D721Med (cell line): ENCODE results near the gene NUDT10.

Source experiments
- DNase-seq: peaks from one replicate; pipeline ENCODE4 v3.0.0; 2011; ENCODE audit warnings: low spot score; ENCODE audit not compliant: insufficient read length
- FAIRE-seq: peaks from 2 replicates; lab custom pipeline; 2011; peaks lifted over from hg19 to GRCh38; lab: Jason Lieb, UNC
- TF ChIP-seq, protein P1 (sequence below): IDR thresholded peaks from 2 replicates; pipeline ENCODE4 v1.5.1; 2012; ENCODE audit warnings: mild to moderate bottlenecking, control low read depth; ENCODE audit not compliant: insufficient read depth; ENCODE audit errors: missing control alignments

Gene NUDT10

DNA sequence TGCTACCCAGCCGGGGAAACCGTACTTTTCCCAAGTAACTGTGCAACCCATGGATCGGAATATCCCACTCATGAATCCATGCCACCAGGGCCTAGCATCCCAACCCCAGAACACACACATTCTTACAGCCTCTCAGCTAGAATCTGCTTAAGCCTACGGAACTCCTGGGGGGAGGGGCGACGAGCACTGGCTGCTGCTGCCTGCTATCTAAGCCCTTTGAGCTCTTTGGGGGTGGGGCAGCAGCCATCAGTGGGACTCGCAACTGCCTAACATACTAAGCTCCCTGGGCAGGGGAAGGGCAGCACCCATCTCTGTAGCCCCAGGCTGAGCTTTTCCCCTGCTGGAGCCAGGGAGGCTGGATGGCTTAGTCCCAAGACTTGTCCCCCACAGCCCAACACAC is 28.6 kb downstream of the NUDT10 start:
- no peak for FAIRE-seq
- DNase-seq, result no peak
- TF ChIP-seq, protein P1, sequence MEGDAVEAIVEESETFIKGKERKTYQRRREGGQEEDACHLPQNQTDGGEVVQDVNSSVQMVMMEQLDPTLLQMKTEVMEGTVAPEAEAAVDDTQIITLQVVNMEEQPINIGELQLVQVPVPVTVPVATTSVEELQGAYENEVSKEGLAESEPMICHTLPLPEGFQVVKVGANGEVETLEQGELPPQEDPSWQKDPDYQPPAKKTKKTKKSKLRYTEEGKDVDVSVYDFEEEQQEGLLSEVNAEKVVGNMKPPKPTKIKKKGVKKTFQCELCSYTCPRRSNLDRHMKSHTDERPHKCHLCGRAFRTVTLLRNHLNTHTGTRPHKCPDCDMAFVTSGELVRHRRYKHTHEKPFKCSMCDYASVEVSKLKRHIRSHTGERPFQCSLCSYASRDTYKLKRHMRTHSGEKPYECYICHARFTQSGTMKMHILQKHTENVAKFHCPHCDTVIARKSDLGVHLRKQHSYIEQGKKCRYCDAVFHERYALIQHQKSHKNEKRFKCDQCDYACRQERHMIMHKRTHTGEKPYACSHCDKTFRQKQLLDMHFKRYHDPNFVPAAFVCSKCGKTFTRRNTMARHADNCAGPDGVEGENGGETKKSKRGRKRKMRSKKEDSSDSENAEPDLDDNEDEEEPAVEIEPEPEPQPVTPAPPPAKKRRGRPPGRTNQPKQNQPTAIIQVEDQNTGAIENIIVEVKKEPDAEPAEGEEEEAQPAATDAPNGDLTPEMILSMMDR, result no peak

DNA sequence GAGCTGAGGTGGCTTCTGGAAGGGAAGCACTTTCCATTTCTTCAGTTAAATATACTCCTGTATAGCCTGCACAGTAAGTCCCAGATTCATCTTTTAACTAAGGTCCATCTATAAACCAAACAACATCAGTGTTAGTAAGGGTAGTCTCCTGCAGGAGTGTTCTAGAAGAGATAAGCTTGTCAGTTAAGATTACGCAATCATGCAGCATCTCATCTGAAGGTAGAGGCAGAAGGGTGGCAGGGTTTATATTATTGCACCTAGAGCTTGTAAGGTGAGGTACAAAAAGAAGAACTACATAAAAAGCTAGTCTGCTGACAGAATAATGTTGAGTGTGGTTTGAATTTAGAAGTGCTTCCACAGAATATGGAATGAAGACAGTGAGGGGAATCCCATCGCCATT is 44.0 kb downstream of the NUDT10 start:
- TF ChIP-seq, protein P1, result no peak
- no peak for FAIRE-seq
- no peak for DNase-seq
